GM13976 (cell line): ENCODE data around the gene DAB1.

Source experiments
- DNase-seq: peaks from one replicate; pipeline ENCODE4 v3.0.0; 2012; ENCODE audit warnings: low spot score
- in situ Hi-C: fragments of 300-500 bp; cut with MboI; formaldehyde crosslinking; loops from one replicate; pipeline ENCODE4 v1.12.0; 2022; ENCODE audit warnings: low sequenced_read_pairs, mixed read lengths, inconsistent platforms; ENCODE audit not compliant: unreplicated experiment
- TF ChIP-seq, protein P1 (sequence below): IDR thresholded peaks from 2 replicates; pipeline ENCODE4 v1.5.1; 2012; ENCODE audit warnings: borderline replicate concordance, mild to moderate bottlenecking; ENCODE audit not compliant: insufficient read depth; ENCODE audit errors: extremely low read depth, missing control alignments, control extremely low read depth

The DAB1 gene

DNA sequence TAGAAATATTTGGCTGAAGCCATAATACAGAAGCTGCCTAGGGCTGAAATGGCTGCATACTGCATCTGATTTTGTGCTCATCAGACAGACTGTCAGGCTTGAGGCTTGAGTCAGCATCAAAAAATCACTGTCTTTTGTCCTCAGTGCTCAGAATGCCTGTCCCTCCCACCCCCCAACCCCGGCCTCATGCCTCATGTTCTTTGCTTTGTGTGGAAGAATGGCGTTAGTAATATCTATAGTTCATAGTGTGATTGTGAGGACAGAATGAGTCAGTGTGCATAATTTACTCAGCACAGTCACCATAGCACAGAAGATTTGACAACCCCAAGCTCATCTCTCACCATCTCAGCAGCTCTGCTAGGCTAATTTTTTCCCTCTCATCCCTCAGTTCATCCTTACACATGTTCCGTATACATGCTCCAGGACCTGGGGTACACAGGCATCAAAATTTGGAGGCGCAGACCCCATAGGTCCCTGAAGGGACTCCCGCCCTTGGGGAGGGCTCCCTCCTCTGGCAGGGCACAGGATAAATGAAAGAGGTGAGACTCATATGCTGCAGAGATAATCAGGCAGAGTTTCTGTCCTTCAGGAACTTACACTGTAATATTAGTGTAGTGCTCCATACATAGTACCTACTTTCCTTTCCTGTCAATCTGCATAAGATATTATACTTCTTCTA is 299.0 kb downstream of the DAB1 start:
- TF ChIP-seq, protein P1, sequence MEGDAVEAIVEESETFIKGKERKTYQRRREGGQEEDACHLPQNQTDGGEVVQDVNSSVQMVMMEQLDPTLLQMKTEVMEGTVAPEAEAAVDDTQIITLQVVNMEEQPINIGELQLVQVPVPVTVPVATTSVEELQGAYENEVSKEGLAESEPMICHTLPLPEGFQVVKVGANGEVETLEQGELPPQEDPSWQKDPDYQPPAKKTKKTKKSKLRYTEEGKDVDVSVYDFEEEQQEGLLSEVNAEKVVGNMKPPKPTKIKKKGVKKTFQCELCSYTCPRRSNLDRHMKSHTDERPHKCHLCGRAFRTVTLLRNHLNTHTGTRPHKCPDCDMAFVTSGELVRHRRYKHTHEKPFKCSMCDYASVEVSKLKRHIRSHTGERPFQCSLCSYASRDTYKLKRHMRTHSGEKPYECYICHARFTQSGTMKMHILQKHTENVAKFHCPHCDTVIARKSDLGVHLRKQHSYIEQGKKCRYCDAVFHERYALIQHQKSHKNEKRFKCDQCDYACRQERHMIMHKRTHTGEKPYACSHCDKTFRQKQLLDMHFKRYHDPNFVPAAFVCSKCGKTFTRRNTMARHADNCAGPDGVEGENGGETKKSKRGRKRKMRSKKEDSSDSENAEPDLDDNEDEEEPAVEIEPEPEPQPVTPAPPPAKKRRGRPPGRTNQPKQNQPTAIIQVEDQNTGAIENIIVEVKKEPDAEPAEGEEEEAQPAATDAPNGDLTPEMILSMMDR: no peak
- in situ Hi-C loops: no loop called here
- DNase-seq: no peak

DNA sequence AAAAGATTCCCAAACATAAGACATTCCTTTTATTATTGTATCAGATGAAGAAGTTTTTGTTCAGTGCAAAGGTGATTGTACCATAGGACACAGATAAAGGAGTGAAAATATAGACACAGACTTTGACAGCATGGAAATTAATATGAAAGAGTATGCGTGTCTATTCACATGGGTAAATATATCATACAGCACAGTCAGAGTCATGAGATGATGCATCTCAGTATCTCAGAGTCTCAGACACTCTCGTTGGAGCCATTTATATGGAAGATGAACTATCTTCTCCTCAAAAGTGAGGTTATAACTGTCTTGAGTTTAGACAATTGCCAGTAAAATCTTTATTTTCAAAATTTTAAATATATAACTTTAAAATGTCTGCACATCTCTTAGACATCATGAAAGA is 299.7 kb downstream of the DAB1 start:
- in situ Hi-C loops: no loop called here
- DNase-seq: no peak
- TF ChIP-seq, protein P1: no peak

DNA sequence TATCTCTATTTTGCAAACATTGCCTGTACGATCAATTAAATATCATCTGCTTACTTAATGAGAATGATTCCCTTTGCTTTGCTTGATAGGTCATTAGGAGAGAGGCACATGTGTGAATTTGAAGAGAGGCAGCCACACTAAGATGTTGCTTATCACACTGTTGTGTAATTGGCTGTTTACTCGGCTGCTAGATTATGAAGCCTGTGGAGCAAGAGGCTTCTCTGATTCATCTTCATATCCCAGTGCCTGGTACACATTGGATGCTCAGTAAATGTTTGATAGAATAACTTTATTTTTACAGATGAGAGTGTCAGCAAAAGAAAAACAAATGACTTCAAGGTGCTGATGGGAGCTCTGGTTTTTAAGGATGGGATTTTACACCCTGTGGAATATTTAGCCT is 301.8 kb downstream of the DAB1 start:
- TF ChIP-seq, protein P1: no peak
- in situ Hi-C loops: no loop called here
- DNase-seq: no peak

DNA sequence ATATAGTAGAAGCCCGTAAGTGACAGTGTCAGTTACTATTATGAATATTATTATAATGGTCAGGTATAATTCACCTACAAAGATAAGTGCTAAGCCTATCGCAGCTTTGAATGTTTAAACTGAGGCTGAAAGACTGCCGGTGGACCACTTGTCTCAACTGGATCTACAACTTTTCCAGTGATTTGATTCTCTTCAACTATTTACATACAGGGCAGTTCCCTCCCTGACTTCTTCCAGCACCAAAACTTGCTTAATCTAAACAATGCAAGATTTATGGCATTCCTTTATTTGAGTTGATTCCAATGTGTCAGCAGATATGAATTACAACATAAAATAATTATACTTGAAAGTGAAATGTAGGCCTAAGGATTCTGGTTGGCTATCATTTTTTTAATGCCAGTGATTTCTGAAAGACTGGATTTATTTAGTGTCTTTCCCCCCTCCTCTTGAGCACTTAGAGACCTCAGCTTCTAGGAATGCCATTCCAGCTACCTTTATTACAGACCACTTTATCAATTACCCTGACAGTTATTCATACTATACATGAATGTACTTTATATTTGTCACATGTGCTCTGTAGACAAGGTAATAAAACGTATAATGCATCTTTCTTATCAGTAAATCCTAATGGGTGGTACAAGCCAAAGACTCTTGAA is 304.8 kb downstream of the DAB1 start:
- in situ Hi-C loops: no loop called here
- no peak for DNase-seq
- TF ChIP-seq, protein P1: no peak

DNA sequence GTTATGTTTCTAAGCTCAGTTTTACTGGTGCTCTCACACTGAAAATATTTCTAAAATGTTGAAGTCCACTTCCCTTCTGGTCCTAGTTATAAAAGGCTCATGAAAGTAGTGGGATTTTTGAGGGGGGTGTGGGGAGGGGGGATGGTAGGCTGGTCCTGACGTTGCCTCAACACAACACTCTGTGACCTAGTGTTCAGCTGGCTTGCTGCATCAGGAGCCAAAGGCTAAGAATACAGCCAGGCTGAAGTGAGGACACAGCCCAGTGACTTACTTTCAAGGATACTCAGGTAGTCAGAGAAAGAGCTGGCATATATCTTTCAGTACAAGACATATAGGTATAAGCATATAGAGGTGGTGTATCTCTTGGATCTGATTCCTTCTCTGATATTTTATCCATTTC is 306.1 kb downstream of the DAB1 start:
- no peak for DNase-seq
- TF ChIP-seq, protein P1: no peak
- in situ Hi-C loops: no loop called here

DNA sequence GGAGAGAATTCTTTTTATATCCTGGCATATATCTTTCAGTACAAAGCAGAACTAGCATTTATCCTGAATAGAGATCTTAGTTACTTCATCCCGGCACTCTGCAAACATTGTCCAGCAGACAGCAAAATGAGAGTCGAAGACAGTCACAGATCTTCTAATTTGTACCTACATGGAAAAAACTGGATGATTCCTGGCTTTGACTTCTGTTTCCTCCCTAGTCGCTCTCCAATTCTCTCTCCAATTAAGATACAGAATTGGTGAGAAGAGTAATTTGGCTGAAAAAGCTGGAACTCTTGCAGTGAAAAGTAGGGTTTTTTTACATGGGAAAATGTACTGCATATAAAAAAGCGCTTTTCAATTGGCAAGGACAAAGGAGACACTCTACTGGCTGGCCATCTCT is 307.0 kb downstream of the DAB1 start:
- TF ChIP-seq, protein P1: no peak
- no peak for DNase-seq
- in situ Hi-C loops: no loop called here
